GM15510 (cell line): ENCODE results near the gene CRABP2.

Experiments
- POLR2A ChIP-seq: IDR thresholded peaks from 3 replicates; pipeline ENCODE4 v1.6.1; 2011; ENCODE audit warnings: borderline replicate concordance; ENCODE audit not compliant: insufficient read length; ENCODE audit errors: extremely low read depth

The CRABP2 gene

GRCh38 chr1:156666862-156667609 is 38.3 kb downstream of the CRABP2 start:
- TF ChIP-seq POLR2A = no peak

GRCh38 chr1:156665539-156665938 is 39.8 kb downstream of the CRABP2 start:
- no peak for TF ChIP-seq POLR2A

- TF ChIP-seq POLR2A = no peak
Observed at GRCh38 chr1:156664767-156665411, 40.5 kb downstream of the CRABP2 start.

GRCh38 chr1:156664046-156664766 is 41.2 kb downstream of the CRABP2 start:
- TF ChIP-seq POLR2A = no peak

- TF ChIP-seq POLR2A = no peak
Observed at GRCh38 chr1:156663178-156663577, 42.2 kb downstream of the CRABP2 start.

GRCh38 chr1:156662800-156663055 is 42.7 kb downstream of the CRABP2 start:
- no peak for TF ChIP-seq POLR2A

GRCh38 chr1:156662005-156662799 is 43.2 kb downstream of the CRABP2 start:
- no peak for TF ChIP-seq POLR2A

GRCh38 chr1:156660752-156661112 is 44.7 kb downstream of the CRABP2 start:
- TF ChIP-seq POLR2A = no peak

GRCh38 chr1:156659988-156660751 is 45.2 kb downstream of the CRABP2 start:
- peak; percentile 37 for TF ChIP-seq POLR2A

- TF ChIP-seq POLR2A = no peak
Observed at GRCh38 chr1:156659661-156659987, 45.8 kb downstream of the CRABP2 start.

GRCh38 chr1:156658945-156659574 is 46.3 kb downstream of the CRABP2 start:
- TF ChIP-seq POLR2A = no peak

GRCh38 chr1:156658496-156658895 is 46.9 kb downstream of the CRABP2 start:
- TF ChIP-seq POLR2A = no peak

- TF ChIP-seq POLR2A = no peak
Observed at GRCh38 chr1:156657741-156658319, 47.6 kb downstream of the CRABP2 start.
